ENCODE results near the gene PIH1D1. TPM values are rescaled to one million over a fixed set of nuclear protein-coding genes. Genes with fewer than 3 reads are reported as not detected.

Gene PIH1D1
- total RNA-seq, 2 experiments from 2014 or later, result 145 to 151 TPM

GRCh38 chr19:49407079-49407478 lies 44.5 kb downstream of the PIH1D1 start:
- intact Hi-C loops (cut with DNase I, micrococcal nuclease), result no loop called here
- Histone ChIP-seq H3K4me3 (ENCODE audit: low read length) (no peak overlapping the region), H3K27ac (ENCODE audit: low read depth in 1 of 2, low read length in 2 of 2) (no peak overlapping the region), H3K27me3 (ENCODE audit: control insufficient read depth in 1 of 2, insufficient read depth in 2 of 2, low read length in 2 of 2) (no peaks in the 10 kb centered on the region), H3K9me3 (ENCODE audit: control insufficient read depth in 1 of 2, insufficient read depth in 1 of 2, low read length in 2 of 2) (no peaks in the 10 kb centered on the region), H3K4me1 (ENCODE audit: insufficient read depth, low read length) (peaks cover 65% of the 10 kb centered on the region), H3K36me3 (ENCODE audit: insufficient read depth, low read length) (no peaks in the 10 kb centered on the region)
- no peak for DNase-seq
- CTCF ChIA-PET, result interaction anchor here (1.8 kb wide), 1 partner anchor 16 kb away, joined by 10 read pairs; no protein-coding TSS in a partner anchor
- POLR2A ChIA-PET, result interaction anchor here (0.7 kb wide), 1 partner anchor 10 kb away, joined by 3 read pairs; no protein-coding TSS in a partner anchor
- Mint-ChIP-seq H3K4me1 (ENCODE audit: low read depth) (peaks cover 69% of the 10 kb centered on the region), H3K4me3 (no peak overlapping the region), H3K9me3 (no peaks in the 10 kb centered on the region), H3K36me3 (ENCODE audit: low read depth) (no peaks in the 10 kb centered on the region), H3K27me3 (no peaks in the 10 kb centered on the region), H3K27ac (no peak overlapping the region)
- TF ChIP-seq, protein P1, sequence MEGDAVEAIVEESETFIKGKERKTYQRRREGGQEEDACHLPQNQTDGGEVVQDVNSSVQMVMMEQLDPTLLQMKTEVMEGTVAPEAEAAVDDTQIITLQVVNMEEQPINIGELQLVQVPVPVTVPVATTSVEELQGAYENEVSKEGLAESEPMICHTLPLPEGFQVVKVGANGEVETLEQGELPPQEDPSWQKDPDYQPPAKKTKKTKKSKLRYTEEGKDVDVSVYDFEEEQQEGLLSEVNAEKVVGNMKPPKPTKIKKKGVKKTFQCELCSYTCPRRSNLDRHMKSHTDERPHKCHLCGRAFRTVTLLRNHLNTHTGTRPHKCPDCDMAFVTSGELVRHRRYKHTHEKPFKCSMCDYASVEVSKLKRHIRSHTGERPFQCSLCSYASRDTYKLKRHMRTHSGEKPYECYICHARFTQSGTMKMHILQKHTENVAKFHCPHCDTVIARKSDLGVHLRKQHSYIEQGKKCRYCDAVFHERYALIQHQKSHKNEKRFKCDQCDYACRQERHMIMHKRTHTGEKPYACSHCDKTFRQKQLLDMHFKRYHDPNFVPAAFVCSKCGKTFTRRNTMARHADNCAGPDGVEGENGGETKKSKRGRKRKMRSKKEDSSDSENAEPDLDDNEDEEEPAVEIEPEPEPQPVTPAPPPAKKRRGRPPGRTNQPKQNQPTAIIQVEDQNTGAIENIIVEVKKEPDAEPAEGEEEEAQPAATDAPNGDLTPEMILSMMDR (IDR thresholded peaks at IDR 0.05), result no peak
- no peak for ATAC-seq (ENCODE audit: poor library complexity)

DNA sequence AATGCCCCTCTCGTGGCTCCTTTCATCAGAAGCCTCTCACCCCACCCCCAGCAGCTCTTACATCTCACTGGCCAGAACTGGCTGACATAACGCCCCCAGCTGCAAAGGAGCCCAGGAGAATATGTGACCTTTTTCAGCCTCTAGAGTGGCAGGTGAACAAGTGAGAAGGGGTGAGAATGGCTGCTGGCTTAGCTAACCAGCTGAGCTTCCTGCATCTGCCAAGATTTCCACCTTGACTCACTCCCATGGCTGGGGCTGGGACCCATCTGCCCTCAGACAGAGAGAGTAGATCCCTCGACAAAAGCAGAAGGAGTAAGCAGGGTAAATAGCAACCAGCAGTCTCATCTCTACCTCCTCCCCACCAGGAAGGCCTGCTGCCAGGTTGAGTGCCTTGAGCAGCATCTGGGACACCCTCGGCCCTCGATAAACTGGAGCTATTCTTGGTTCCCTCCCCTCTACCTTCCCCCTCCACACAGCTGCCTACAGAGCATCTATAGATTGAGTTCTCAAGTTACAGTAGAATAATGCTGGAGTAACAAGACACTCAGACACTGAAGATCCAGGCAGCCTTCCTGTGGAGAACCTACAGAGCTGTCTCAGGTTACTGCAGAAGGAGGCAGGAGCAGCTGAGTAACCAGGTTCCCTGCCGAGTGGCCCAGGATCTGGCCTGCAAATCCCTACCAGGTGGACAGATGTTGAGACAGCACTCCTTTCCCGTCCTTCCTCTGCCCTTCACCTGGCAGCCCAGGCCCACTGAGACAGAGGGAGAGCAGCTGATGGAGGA lies 48.0 kb downstream of the PIH1D1 start:
- no peaks in the 10 kb centered on the region for H3K36me3 Mint-ChIP-seq (ENCODE audit: low read depth)
- peaks cover 44% of the 10 kb centered on the region for H3K4me1 Mint-ChIP-seq (ENCODE audit: low read depth)
- intact Hi-C loops (cut with DNase I, micrococcal nuclease), result no loop called here
- H3K9me3 ChIP-seq (ENCODE audit: control insufficient read depth in 1 of 2, insufficient read depth in 1 of 2, low read length in 2 of 2), result no peaks in the 10 kb centered on the region
- ChIA-PET POLR2A (no interaction called here), CTCF (no interaction called here)
- no peak overlapping the region for H3K4me3 Mint-ChIP-seq
- ATAC-seq (ENCODE audit: poor library complexity) (no peak), DNase-seq (no peak)
- no peaks in the 10 kb centered on the region for H3K27me3 ChIP-seq (ENCODE audit: control insufficient read depth in 1 of 2, insufficient read depth in 2 of 2, low read length in 2 of 2)
- no peaks in the 10 kb centered on the region for H3K36me3 ChIP-seq (ENCODE audit: insufficient read depth, low read length)
- TF ChIP-seq, protein P1 (IDR thresholded peaks at IDR 0.05), result no peak
- H3K9me3 Mint-ChIP-seq, result no peaks in the 10 kb centered on the region
- H3K27ac ChIP-seq (ENCODE audit: low read depth in 1 of 2, low read length in 2 of 2), result no peak overlapping the region
- no peak overlapping the region for H3K4me3 ChIP-seq (ENCODE audit: low read length)
- peaks cover 40% of the 10 kb centered on the region for H3K4me1 ChIP-seq (ENCODE audit: insufficient read depth, low read length)
- H3K27ac Mint-ChIP-seq, result no peak overlapping the region
- H3K27me3 Mint-ChIP-seq, result no peaks in the 10 kb centered on the region

GRCh38 chr19:49400029-49400428 lies 51.6 kb downstream of the PIH1D1 start:
- Mint-ChIP-seq H3K27me3 (no peaks in the 10 kb centered on the region), H3K27ac (no peak overlapping the region), H3K4me3 (no peak overlapping the region), H3K36me3 (ENCODE audit: low read depth) (no peaks in the 10 kb centered on the region), H3K4me1 (ENCODE audit: low read depth) (peaks cover 33% of the 10 kb centered on the region), H3K9me3 (no peaks in the 10 kb centered on the region)
- TF ChIP-seq, protein P1 (IDR thresholded peaks at IDR 0.05), result no peak
- no peak for DNase-seq
- ATAC-seq (ENCODE audit: poor library complexity), result no peak
- Histone ChIP-seq H3K27me3 (ENCODE audit: control insufficient read depth in 1 of 2, insufficient read depth in 2 of 2, low read length in 2 of 2) (no peaks in the 10 kb centered on the region), H3K27ac (ENCODE audit: low read depth in 1 of 2, low read length in 2 of 2) (no peak overlapping the region), H3K4me3 (ENCODE audit: low read length) (no peak overlapping the region), H3K4me1 (ENCODE audit: insufficient read depth, low read length) (peaks cover 27% of the 10 kb centered on the region), H3K9me3 (ENCODE audit: control insufficient read depth in 1 of 2, insufficient read depth in 1 of 2, low read length in 2 of 2) (no peaks in the 10 kb centered on the region), H3K36me3 (ENCODE audit: insufficient read depth, low read length) (no peaks in the 10 kb centered on the region)
- intact Hi-C loops (cut with DNase I, micrococcal nuclease), result no loop called here
- ChIA-PET POLR2A (no interaction called here), CTCF (no interaction called here)

All from CD4-positive, alpha-beta T cell (primary cell).